GM21515 (cell line): Measurements from ENCODE around the gene ZDHHC22.

Experiments
- ATAC-seq: cut with Tn5 transposase; IDR thresholded peaks from one replicate; pipeline ENCODE4 v1.9.1; 2021; ENCODE audit not compliant: unreplicated experiment

The ZDHHC22 gene

GRCh38 chr14:77105145-77105939 is 36.2 kb downstream of the ZDHHC22 start:
- ATAC-seq = no peak

GRCh38 chr14:77104393-77104792 is 37.2 kb downstream of the ZDHHC22 start:
- no peak for ATAC-seq

GRCh38 chr14:77103951-77104350 is 37.6 kb downstream of the ZDHHC22 start:
- ATAC-seq = no peak

- no peak for ATAC-seq
Measured at GRCh38 chr14:77103475-77103874, 38.1 kb downstream of the ZDHHC22 start.

- ATAC-seq = no peak
Measured at GRCh38 chr14:77102154-77102553, 39.4 kb downstream of the ZDHHC22 start.

GRCh38 chr14:77100961-77101360 is 40.6 kb downstream of the ZDHHC22 start:
- ATAC-seq = no peak

- no peak for ATAC-seq
Measured at GRCh38 chr14:77099425-77100167, 42.0 kb downstream of the ZDHHC22 start.

- peak; percentile 6 for ATAC-seq
Measured at GRCh38 chr14:77098529-77099353, 42.9 kb downstream of the ZDHHC22 start.

- ATAC-seq = peak; percentile 82
Measured at GRCh38 chr14:77097700-77098528, 43.7 kb downstream of the ZDHHC22 start, which contains the start of gene CIPC. TSS of gene CIPC (plus strand) at chr14:77098258. CDS start at chr14:77105709, 7,451 bp downstream.

- no peak for ATAC-seq
Measured at GRCh38 chr14:77097006-77097699, 44.4 kb downstream of the ZDHHC22 start.

- ATAC-seq = no peak
Measured at GRCh38 chr14:77094672-77095284, 46.8 kb downstream of the ZDHHC22 start.

- no peak for ATAC-seq
Measured at GRCh38 chr14:77092676-77093075, 48.9 kb downstream of the ZDHHC22 start.

GRCh38 chr14:77091518-77091917 is 50.1 kb downstream of the ZDHHC22 start:
- no peak for ATAC-seq

- ATAC-seq = no peak
Measured at GRCh38 chr14:77088645-77089044, 52.9 kb downstream of the ZDHHC22 start.

GRCh38 chr14:77088219-77088618 is 53.4 kb downstream of the ZDHHC22 start:
- ATAC-seq = no peak

GRCh38 chr14:77087631-77088030 is 54.0 kb downstream of the ZDHHC22 start:
- no peak for ATAC-seq

- no peak for ATAC-seq
Measured at GRCh38 chr14:77086951-77087350, 54.6 kb downstream of the ZDHHC22 start.

- peak; percentile 64 for ATAC-seq
Measured at GRCh38 chr14:77086017-77086727, 55.4 kb downstream of the ZDHHC22 start.

- ATAC-seq = no peak
Measured at GRCh38 chr14:77085538-77085937, 56.1 kb downstream of the ZDHHC22 start.
